OCI-LY1 (cell line): ENCODE data around the gene SLCO2A1.

Experiments
- H2AFZ ChIP-seq: fragments of 200-600 bp; sonication (generic), shearing (Covaris generic); 2 replicates; pipeline ENCODE4 v1.6.0; 2014; ENCODE audit warnings: antibody characterized with exemption, mild to moderate bottlenecking, low read length
- H3F3A ChIP-seq: fragments of 200-600 bp; sonication (generic), shearing (Covaris generic); 2 replicates; pipeline ENCODE4 v1.6.0; 2014; ENCODE audit warnings: mild to moderate bottlenecking, antibody characterized with exemption, low read length, moderate library complexity; ENCODE audit not compliant: insufficient read depth
- H3K27ac ChIP-seq: fragments of 200-600 bp; sonication (generic); 2 replicates; pipeline ENCODE4 v1.5.1; 2014; ENCODE audit warnings: low read length, mixed run types, mild to moderate bottlenecking, low read depth; ENCODE audit not compliant: poor library complexity, severe bottlenecking
- H3K27me3 ChIP-seq: fragments of 200-600 bp; sonication (generic); 2 replicates; pipeline ENCODE4 v1.6.0; 2014; ENCODE audit warnings: antibody characterized with exemption, mild to moderate bottlenecking, low read length, moderate library complexity; ENCODE audit not compliant: insufficient read depth
- H3K36me3 ChIP-seq: fragments of 200-600 bp; sonication (generic); 2 replicates; pipeline ENCODE4 v1.6.1; 2014; ENCODE audit warnings: mild to moderate bottlenecking, antibody characterized with exemption, low read length, moderate library complexity, mixed read lengths; ENCODE audit not compliant: insufficient read depth
- H3K4me1 ChIP-seq: fragments of 200-600 bp; sonication (generic); 2 replicates; pipeline ENCODE4 v1.5.1; 2014; ENCODE audit warnings: mild to moderate bottlenecking, low read length, moderate library complexity; ENCODE audit not compliant: insufficient read depth, severe bottlenecking
- H3K4me2 ChIP-seq: fragments of 200-600 bp; sonication (generic), shearing (Covaris generic); 2 replicates; pipeline ENCODE4 v1.6.1; 2014; ENCODE audit warnings: low read length
- H3K4me3 ChIP-seq: fragments of 200-600 bp; sonication (generic); 2 replicates; pipeline ENCODE4 v1.5.1; 2014; ENCODE audit warnings: low read length, low read depth, mild to moderate bottlenecking, mixed read lengths; ENCODE audit not compliant: poor library complexity, severe bottlenecking
- H3K79me2 ChIP-seq: fragments of 200-600 bp; shearing (Covaris generic); 2 replicates; pipeline ENCODE4 v1.6.1; 2016; ENCODE audit warnings: mixed run types, low read length, mixed read lengths; ENCODE audit not compliant: insufficient read depth
- H3K9ac ChIP-seq: fragments of 200-600 bp; sonication (generic), shearing (Covaris generic); 2 replicates; pipeline ENCODE4 v1.6.1; 2014; ENCODE audit warnings: mild to moderate bottlenecking, low read length, mixed read lengths
- H3K9me2 ChIP-seq: fragments of 200-600 bp; sonication (generic), shearing (Covaris generic); 2 replicates; pipeline ENCODE4 v1.6.1; 2014; ENCODE audit warnings: low read depth, mild to moderate bottlenecking, low read length, mixed read lengths
- H3K9me3 ChIP-seq: fragments of 200-600 bp; shearing (Covaris generic); 2 replicates; pipeline ENCODE4 v1.6.1; 2014; ENCODE audit warnings: low read length, mixed read lengths
- H4K20me1 ChIP-seq: fragments of 200-600 bp; sonication (generic), shearing (Covaris generic); 2 replicates; pipeline ENCODE4 v1.6.0; 2016; ENCODE audit warnings: mild to moderate bottlenecking, low read length; ENCODE audit not compliant: insufficient read depth
- EZH2 ChIP-seq: fragments of 200-600 bp; sonication (generic), shearing (Covaris generic); IDR thresholded peaks from 2 replicates; pipeline ENCODE4 v1.8.0; 2017; ENCODE audit warnings: borderline replicate concordance, mixed run types, mild to moderate bottlenecking, antibody characterized with exemption, low read length, moderate library complexity, mixed read lengths
- TF ChIP-seq, protein P1 (sequence below): fragments of 200-600 bp; sonication (generic), shearing (Covaris generic); IDR thresholded peaks from 2 replicates; pipeline ENCODE4 v1.5.1; 2017; ENCODE audit warnings: mild to moderate bottlenecking, antibody characterized with exemption, low read length, moderate library complexity, mixed read lengths

Gene SLCO2A1

DNA sequence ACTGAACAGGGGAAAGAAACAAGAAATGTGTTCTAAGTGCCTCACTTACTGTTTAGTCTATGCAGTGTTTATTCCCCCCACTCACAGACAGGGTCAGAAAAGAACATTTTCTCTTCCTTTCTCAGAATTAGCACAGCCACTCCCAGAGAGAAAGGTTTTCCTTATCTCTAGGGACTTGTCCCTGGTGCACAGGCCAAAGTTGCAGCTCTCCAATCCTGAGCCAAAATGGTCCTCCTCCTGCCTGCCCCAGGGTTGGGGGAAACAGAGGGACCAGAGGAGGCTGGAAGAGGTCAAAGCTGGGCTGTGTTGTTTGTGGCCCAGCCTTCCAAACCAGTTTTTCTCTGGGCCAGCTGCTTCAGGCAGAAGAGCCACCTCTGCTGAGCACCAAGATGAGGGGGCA lies 146.1 kb downstream of the SLCO2A1 start:
- Histone ChIP-seq H3K4me3 (no peak overlapping the region), H3K36me3 (no peaks in the 10 kb centered on the region), H3F3A (no peaks in the 10 kb centered on the region), H3K4me2 (no peak overlapping the region), H3K9me2 (no peaks in the 10 kb centered on the region), H3K4me1 (no peaks in the 10 kb centered on the region), H3K27ac (no peak overlapping the region), H4K20me1 (no peaks in the 10 kb centered on the region), H2AFZ (no peak overlapping the region), H3K9me3 (peaks cover 3% of the 10 kb centered on the region; the same call in 1 of the 2 replicates), H3K79me2 (no peaks in the 10 kb centered on the region), H3K9ac (no peak overlapping the region), H3K27me3 (peaks cover 1% of the 10 kb centered on the region; the same call in 1 of the 2 replicates)
- no peak for TF ChIP-seq EZH2
- TF ChIP-seq, protein P1, sequence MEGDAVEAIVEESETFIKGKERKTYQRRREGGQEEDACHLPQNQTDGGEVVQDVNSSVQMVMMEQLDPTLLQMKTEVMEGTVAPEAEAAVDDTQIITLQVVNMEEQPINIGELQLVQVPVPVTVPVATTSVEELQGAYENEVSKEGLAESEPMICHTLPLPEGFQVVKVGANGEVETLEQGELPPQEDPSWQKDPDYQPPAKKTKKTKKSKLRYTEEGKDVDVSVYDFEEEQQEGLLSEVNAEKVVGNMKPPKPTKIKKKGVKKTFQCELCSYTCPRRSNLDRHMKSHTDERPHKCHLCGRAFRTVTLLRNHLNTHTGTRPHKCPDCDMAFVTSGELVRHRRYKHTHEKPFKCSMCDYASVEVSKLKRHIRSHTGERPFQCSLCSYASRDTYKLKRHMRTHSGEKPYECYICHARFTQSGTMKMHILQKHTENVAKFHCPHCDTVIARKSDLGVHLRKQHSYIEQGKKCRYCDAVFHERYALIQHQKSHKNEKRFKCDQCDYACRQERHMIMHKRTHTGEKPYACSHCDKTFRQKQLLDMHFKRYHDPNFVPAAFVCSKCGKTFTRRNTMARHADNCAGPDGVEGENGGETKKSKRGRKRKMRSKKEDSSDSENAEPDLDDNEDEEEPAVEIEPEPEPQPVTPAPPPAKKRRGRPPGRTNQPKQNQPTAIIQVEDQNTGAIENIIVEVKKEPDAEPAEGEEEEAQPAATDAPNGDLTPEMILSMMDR = no peak

DNA sequence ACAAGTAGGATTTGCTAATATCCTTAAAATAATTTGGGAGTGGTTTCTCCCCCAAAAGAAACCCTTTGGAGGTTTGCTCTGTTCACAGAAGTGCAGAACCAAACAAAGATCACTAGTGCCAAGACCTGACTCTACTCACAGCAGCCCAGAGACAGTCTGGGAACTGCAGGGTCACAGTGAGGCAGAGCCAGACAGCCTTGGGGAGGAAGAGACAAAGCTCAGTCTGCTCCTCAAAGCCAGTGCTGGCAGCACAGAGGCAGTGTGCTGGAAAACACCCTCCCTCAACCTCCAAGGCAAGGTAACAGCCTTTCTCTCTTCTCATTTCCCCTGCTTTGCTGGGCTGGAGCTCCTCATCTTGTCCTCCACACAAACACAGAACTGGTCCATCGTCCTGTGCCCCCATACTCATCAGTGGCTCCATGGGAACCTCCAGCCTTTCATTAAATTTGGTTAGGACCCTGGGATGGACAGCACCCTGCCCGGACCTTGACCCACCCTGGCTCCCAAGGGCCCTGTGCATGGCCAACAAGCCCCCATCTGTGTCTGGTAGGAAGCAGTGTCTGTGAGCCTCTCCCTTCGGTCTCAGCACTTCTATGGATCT lies 146.6 kb downstream of the SLCO2A1 start:
- no peak overlapping the region for H3K27ac ChIP-seq
- H3K79me2 ChIP-seq = no peaks in the 10 kb centered on the region
- no peak overlapping the region for H3K4me2 ChIP-seq
- H3K4me1 ChIP-seq = no peaks in the 10 kb centered on the region
- peaks cover 4% of the 10 kb centered on the region; the same call in 1 of the 2 replicates for H3K9me3 ChIP-seq
- TF ChIP-seq, protein P1 = no peak
- no peak for TF ChIP-seq EZH2
- no peak overlapping the region for H2AFZ ChIP-seq
- no peaks in the 10 kb centered on the region for H3K9me2 ChIP-seq
- no peak overlapping the region for H3K4me3 ChIP-seq
- H3K27me3 ChIP-seq = peaks cover 6% of the 10 kb centered on the region; the same call in 1 of the 2 replicates
- no peaks in the 10 kb centered on the region for H4K20me1 ChIP-seq
- H3K36me3 ChIP-seq = no peaks in the 10 kb centered on the region
- no peaks in the 10 kb centered on the region for H3F3A ChIP-seq
- no peak overlapping the region for H3K9ac ChIP-seq

DNA sequence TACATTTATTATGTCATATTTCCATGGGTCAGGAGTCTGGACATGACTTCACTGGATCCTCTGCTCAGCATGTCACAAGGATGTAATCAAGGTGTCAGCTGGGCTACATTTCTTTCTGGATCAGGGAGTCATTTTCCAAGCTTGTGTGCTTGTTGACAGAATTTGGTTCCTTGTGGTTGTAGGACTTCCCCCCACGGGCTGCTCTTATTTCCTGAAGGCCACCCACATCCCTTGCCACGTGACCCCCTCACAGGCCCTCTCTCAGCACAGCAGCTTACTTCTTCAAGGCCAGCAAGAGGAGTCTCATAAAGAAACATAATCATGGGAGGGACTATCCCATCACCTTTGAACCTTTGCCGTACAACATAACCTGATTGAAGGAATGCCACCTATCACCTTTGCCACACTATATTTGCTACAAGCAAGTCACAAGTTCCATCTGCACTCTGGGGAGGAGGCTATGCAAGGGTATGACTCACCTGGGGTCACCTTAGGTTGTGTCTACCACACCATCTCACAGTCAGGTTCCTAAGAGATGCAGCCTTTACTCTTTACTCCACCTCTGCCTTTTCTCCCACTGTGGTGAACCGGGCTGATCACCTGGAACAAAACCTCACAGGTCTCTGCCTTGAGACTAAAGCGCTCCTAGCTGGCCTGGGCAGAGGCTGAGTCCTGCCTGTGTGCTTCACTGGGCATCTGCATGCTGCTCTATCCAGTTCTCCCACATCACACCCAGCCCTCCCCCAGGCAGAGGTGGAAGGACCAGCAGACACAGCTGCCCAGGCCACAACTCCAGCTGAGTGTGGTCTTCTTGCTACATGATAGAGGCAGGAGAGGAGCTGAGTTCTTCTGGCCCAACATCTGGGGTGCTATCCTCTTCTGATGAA lies 147.5 kb downstream of the SLCO2A1 start:
- no peaks in the 10 kb centered on the region for H3K36me3 ChIP-seq
- H3K4me2 ChIP-seq = no peak overlapping the region
- H3K79me2 ChIP-seq = no peaks in the 10 kb centered on the region
- H3K27me3 ChIP-seq = peaks cover 9% of the 10 kb centered on the region; the same call in 1 of the 2 replicates
- H4K20me1 ChIP-seq = no peaks in the 10 kb centered on the region
- TF ChIP-seq, protein P1 = no peak
- TF ChIP-seq EZH2 = no peak
- no peak overlapping the region for H3K27ac ChIP-seq
- no peaks in the 10 kb centered on the region for H3F3A ChIP-seq
- no peak overlapping the region for H2AFZ ChIP-seq
- H3K4me1 ChIP-seq = no peaks in the 10 kb centered on the region
- no peak overlapping the region for H3K9ac ChIP-seq
- H3K9me3 ChIP-seq = peaks cover 4% of the 10 kb centered on the region; the same call in 1 of the 2 replicates
- H3K4me3 ChIP-seq = no peak overlapping the region
- no peaks in the 10 kb centered on the region for H3K9me2 ChIP-seq
